ENCODE measurements around the gene CFAP97D1.
"Not testable (repeated sequence)": the region's sequence is repeated elsewhere in the genome, so short reads cannot be mapped to it uniquely, and the experiment has no call there.

Gene CFAP97D1

DNA sequence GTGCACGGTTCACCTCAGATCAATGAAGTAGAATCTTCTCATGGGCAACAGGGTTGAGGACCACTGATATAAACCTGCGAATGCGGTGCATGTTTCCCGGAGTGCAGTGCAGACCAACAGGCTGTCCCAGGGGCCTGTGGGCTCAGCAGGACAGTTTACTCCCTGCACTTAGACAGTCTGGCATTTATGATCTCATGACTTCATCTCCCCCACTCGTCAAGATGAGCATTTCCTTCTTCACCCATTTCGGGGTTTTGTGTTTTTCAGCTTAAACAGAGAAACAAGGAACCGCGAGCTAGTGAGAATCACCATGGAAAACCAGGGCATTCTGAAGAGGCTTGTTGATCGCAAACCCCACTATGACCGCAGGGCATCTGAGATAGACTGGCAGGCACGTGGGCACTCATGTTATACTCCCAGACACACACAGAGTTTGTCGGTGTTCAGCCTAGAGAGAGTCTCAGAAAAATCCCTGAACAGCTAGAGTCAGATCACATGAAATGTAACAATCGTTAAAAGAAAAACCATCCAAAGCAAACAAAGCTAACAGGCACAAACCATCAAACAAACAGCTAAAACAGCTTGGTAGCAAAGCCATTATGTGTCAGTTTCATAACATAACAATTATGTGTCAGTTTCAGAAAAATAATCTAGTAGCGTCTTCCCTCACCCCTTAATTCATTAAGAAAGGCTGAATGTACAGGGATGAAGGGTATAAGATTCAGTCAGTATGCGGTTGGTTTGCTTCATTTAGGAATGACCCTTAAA is 2.9 kb downstream of the CFAP97D1 start:
- no peak for DNase-seq (ENCODE audit: low read depth)
- H3K9ac ChIP-seq (ENCODE audit: low read length), result no peak overlapping the region
- H3K36me3 ChIP-seq (ENCODE audit: control insufficient read depth, insufficient read depth, low read length, severe bottlenecking), result no peaks in the 10 kb centered on the region

DNA sequence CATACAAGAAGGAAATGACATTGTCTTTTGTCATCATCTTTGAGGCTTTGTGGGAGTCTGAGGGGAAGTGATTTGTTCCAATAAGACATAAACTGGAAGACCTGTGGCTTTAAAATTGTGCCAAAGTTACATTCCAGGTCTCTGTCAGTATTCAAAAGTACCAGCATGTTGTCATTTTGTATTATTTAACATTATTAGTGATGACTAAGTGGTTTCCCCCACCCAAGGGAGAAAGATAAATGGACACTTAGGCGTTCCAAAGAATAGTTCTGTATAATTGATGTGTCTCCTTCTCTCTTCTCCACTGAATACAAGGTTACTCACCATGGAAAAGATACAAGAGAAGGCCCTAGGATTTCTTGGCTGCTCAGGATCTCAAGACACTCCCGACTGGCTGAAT is 3.8 kb downstream of the CFAP97D1 start:
- H3K4me1 ChIP-seq (ENCODE audit: control insufficient read depth, insufficient read depth, low read length), result peaks cover 16% of the 10 kb centered on the region
- DNase-seq (ENCODE audit: low read depth), result no peak
- H3K4me3 ChIP-seq (ENCODE audit: low read length), result no peak overlapping the region
- H3K27me3 ChIP-seq (replicated peaks; ENCODE audit: control insufficient read depth, insufficient read depth, low read length), result no peaks in the 10 kb centered on the region
- H3K9me3 ChIP-seq (ENCODE audit: control insufficient read depth, low read length), result no peaks in the 10 kb centered on the region
- H3K36me3 ChIP-seq (ENCODE audit: control insufficient read depth, insufficient read depth, low read length, severe bottlenecking), result no peaks in the 10 kb centered on the region
- H3K9ac ChIP-seq (ENCODE audit: low read length), result no peak overlapping the region

More for the DNA sequence above, 2.9 kb downstream of the CFAP97D1 start:
- no peaks in the 10 kb centered on the region for H3K27me3 ChIP-seq (replicated peaks; ENCODE audit: control insufficient read depth, insufficient read depth, low read length)
- no peak overlapping the region for H3K4me3 ChIP-seq (ENCODE audit: low read length)
- peaks cover 16% of the 10 kb centered on the region for H3K4me1 ChIP-seq (ENCODE audit: control insufficient read depth, insufficient read depth, low read length)
- no peaks in the 10 kb centered on the region for H3K9me3 ChIP-seq (ENCODE audit: control insufficient read depth, low read length)

DNA sequence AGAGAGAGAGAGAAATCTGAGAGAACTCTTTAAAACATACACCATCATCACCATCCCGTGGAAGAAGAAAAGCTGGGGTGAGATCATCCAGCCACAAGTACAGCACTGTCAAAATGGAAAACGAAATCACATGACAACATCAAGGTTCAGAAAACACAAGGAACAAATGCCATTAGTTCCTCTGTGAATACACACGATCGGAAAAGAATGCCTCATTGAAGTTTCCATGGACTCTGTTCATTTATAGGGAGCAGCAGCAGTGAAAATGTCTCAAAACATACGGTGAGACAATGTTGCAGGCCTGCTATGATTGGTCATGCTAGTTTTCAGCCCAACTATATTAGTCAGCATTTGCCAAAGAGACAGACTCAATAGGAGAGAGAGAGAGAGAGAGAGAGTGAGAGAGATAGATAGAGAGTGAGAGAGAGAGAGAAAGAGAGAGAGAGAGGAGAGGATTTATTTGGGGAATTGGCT is 4.4 kb downstream of the CFAP97D1 start:
- Histone ChIP-seq H3K36me3 (ENCODE audit: control insufficient read depth, insufficient read depth, low read length, severe bottlenecking) (no peaks in the 10 kb centered on the region), H3K27me3 (replicated peaks; ENCODE audit: control insufficient read depth, insufficient read depth, low read length) (no peaks in the 10 kb centered on the region), H3K9ac (ENCODE audit: low read length) (no peak overlapping the region), H3K4me3 (ENCODE audit: low read length) (no peak overlapping the region), H3K9me3 (ENCODE audit: control insufficient read depth, low read length) (no peaks in the 10 kb centered on the region), H3K4me1 (ENCODE audit: control insufficient read depth, insufficient read depth, low read length) (peaks cover 16% of the 10 kb centered on the region)
- peak; percentile 35 for DNase-seq (ENCODE audit: low read depth)

DNA sequence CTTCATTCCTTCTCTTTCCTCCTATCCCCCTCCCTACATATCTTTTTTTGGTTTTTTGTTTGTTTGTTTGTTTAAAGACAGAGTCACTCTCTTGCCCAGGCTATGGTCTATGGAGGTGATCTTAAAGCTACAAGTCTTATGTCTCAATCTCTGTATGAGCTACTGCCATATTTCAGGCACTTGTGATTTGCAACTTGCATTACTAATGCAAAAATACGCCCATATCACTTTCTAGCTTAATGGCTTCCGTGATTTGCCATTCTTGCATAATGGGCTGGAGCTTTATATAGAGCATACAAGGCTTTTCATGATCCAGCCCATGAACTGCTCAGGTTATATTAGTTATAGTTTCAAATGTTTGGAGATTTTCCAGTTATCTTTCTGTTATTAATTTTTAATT is 7.5 kb downstream of the CFAP97D1 start:
- peak; percentile 19 for DNase-seq (ENCODE audit: low read depth)
- H3K9ac ChIP-seq (ENCODE audit: low read length), result no peak overlapping the region
- H3K27me3 ChIP-seq (replicated peaks; ENCODE audit: control insufficient read depth, insufficient read depth, low read length), result no peaks in the 10 kb centered on the region
- H3K4me1 ChIP-seq (ENCODE audit: control insufficient read depth, insufficient read depth, low read length), result peaks cover 16% of the 10 kb centered on the region
- H3K36me3 ChIP-seq (ENCODE audit: control insufficient read depth, insufficient read depth, low read length, severe bottlenecking), result no peaks in the 10 kb centered on the region
- H3K9me3 ChIP-seq (ENCODE audit: control insufficient read depth, low read length), result no peaks in the 10 kb centered on the region
- H3K4me3 ChIP-seq (ENCODE audit: low read length), result no peak overlapping the region

DNA sequence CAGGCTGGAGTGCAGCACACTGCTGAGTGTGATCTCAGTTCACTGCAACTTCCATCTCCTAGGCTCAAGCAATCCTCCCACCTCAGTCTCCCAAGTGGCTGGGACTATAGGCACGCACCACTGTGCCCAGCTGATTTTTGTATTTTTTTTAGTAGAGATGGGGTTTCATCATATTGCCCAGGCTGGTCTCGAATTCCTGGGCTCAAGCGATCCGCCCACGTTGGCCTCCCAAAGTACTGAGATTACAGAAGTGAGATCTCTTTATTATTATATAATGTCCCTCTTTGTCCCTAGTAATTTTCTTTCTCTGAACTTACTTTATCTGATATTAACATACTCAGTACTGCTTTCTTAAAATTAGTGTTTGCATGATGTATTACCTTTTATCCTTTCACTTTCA is 8.3 kb downstream of the CFAP97D1 start:
- Histone ChIP-seq H3K36me3 (ENCODE audit: control insufficient read depth, insufficient read depth, low read length, severe bottlenecking) (no peaks in the 10 kb centered on the region), H3K27me3 (replicated peaks; ENCODE audit: control insufficient read depth, insufficient read depth, low read length) (no peaks in the 10 kb centered on the region), H3K9ac (ENCODE audit: low read length) (no peak overlapping the region), H3K9me3 (ENCODE audit: control insufficient read depth, low read length) (no peaks in the 10 kb centered on the region), H3K4me3 (ENCODE audit: low read length) (no peak overlapping the region), H3K4me1 (ENCODE audit: control insufficient read depth, insufficient read depth, low read length) (peaks cover 16% of the 10 kb centered on the region)
- DNase-seq (ENCODE audit: low read depth), result no peak

DNA sequence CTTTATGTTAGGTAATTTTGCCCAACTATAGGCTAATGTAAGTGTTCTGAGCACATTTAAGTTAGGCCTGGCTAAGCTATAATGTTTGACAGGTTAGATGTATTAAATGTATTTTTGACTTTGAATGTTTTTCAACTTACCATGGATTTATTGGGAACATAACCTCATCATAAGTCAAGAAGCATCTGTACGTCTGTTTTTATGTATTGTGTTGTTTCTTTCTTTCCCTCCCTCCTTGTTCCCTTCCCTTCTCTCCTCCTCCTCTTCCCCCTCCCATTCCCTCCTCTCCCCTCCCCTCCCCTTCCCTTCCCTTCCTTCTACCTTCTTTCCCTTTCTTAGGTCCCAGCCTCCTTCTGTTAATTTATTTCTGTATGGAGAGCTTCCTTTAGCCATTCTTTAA is 9.2 kb downstream of the CFAP97D1 start:
- Histone ChIP-seq H3K36me3 (ENCODE audit: control insufficient read depth, insufficient read depth, low read length, severe bottlenecking) (no peaks in the 10 kb centered on the region), H3K27me3 (replicated peaks; ENCODE audit: control insufficient read depth, insufficient read depth, low read length) (no peaks in the 10 kb centered on the region), H3K4me3 (ENCODE audit: low read length) (no peak overlapping the region), H3K4me1 (ENCODE audit: control insufficient read depth, insufficient read depth, low read length) (peaks cover 8% of the 10 kb centered on the region), H3K9ac (ENCODE audit: low read length) (no peak overlapping the region), H3K9me3 (ENCODE audit: control insufficient read depth, low read length) (no peaks in the 10 kb centered on the region)
- DNase-seq (ENCODE audit: low read depth), result no peak

DNA sequence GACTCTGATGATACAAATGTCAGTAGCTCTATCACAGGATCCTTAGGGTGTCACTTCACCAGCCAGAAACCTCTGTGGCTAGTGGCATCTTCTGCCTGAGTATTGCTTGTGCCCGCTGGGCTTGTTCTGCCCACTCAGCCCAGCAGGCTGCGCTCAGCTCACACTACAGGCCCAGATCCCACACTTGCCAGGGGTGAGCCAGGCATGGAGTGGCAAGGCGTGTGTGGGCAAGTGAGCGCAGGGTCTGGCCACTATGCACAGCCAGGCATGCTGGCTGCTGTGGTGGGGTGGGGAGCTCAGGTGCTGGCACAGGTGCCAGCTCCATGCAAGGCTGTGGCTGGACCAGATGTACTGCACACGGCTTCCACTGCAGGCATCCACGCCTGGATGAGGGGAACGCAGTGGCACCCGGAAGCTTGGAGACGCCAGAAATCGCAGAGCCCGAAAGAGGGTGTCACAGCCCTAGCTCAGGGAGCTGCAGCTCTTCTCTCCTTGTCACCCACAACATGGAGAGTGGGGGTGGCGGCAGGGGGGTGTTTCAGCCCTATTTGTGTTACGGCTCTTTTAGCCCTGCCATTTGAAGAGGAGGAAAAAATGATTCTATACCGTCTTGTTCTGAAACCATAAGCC is 10.2 kb downstream of the CFAP97D1 start:
- no peak for DNase-seq (ENCODE audit: low read depth)
- no peaks in the 10 kb centered on the region for H3K9me3 ChIP-seq (ENCODE audit: control insufficient read depth, low read length)

DNA sequence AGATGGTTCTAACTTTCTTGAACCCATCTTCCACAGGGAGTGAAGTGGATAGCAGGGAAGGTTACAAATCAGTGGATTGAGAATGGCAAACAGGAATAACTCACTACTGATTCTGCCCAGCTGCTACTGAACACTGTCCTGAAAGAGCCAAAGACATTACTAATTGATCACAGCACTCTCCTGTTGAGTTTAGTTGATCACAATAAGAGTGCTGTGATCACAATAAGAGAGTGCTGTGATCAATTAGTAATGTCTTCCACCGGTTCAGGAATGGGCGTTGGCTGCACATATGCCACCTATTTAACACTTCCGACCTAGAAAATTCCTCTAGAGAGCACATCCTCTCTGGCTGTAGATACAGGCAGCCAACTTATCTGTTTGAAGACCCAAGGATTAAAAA is 11.4 kb downstream of the CFAP97D1 start:
- H3K9me3 ChIP-seq (ENCODE audit: control insufficient read depth, low read length), result no peaks in the 10 kb centered on the region
- no peaks in the 10 kb centered on the region for H3K36me3 ChIP-seq (ENCODE audit: control insufficient read depth, insufficient read depth, low read length, severe bottlenecking)
- no peak overlapping the region for H3K4me3 ChIP-seq (ENCODE audit: low read length)
- peaks cover under 1% of the 10 kb centered on the region for H3K4me1 ChIP-seq (ENCODE audit: control insufficient read depth, insufficient read depth, low read length)
- DNase-seq (ENCODE audit: low read depth), result peak; percentile 24
- no peaks in the 10 kb centered on the region for H3K27me3 ChIP-seq (replicated peaks; ENCODE audit: control insufficient read depth, insufficient read depth, low read length)
- H3K9ac ChIP-seq (ENCODE audit: low read length), result no peak overlapping the region

More for the DNA sequence above, 10.2 kb downstream of the CFAP97D1 start:
- Histone ChIP-seq H3K36me3 (ENCODE audit: control insufficient read depth, insufficient read depth, low read length, severe bottlenecking) (no peaks in the 10 kb centered on the region), H3K27me3 (replicated peaks; ENCODE audit: control insufficient read depth, insufficient read depth, low read length) (no peaks in the 10 kb centered on the region), H3K4me3 (ENCODE audit: low read length) (no peak overlapping the region), H3K9ac (ENCODE audit: low read length) (no peak overlapping the region), H3K4me1 (ENCODE audit: control insufficient read depth, insufficient read depth, low read length) (peaks cover 5% of the 10 kb centered on the region)

DNA sequence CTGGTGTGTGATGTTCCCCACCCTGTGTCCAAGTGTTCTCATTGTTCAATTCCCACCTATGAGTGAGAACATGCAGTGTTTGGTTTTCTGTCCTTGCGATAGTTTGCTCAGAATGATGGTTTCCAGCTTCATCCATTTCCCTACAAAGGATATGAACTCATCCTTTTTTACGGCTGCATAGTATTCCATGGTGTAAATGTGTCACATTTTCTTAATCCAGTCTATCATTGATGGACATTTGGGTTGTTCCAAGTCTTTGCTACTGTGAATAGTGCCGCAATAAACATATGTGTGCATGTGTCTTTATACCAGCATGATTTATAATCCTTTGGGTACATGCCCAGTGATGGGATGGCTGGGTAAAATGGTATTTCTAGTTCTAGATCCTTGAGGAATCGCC is 12.4 kb downstream of the CFAP97D1 start:
- not testable (repeated sequence) for H3K4me3 ChIP-seq (ENCODE audit: low read length); H3K9ac ChIP-seq (ENCODE audit: low read length); H3K36me3 ChIP-seq (ENCODE audit: control insufficient read depth, insufficient read depth, low read length, severe bottlenecking); H3K27me3 ChIP-seq (replicated peaks; ENCODE audit: control insufficient read depth, insufficient read depth, low read length); DNase-seq (ENCODE audit: low read depth); H3K4me1 ChIP-seq (ENCODE audit: control insufficient read depth, insufficient read depth, low read length); H3K9me3 ChIP-seq (ENCODE audit: control insufficient read depth, low read length)

DNA sequence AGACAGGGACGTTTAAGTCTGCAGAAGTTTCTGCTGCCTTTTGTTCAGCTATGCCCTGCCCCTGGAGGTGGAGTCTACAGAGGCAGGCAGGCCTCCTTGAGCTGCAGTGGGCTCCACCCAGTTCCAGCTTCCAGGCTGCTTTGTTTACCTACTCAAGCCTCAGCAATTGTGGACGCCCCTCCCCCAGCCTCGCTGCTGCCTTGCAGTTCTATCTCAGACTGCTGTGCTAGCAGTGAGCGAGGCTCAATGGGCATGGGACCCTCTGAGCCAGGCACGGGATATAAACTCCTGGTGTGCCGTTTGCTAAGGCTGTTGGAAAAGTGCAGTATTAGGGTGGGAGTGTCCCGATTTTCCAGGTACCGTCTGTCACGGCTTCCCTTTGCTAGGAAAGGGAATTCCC is 17.8 kb downstream of the CFAP97D1 start:
- H3K4me3 ChIP-seq (ENCODE audit: low read length); DNase-seq (ENCODE audit: low read depth); H3K27me3 ChIP-seq (replicated peaks; ENCODE audit: control insufficient read depth, insufficient read depth, low read length); H3K9ac ChIP-seq (ENCODE audit: low read length); H3K36me3 ChIP-seq (ENCODE audit: control insufficient read depth, insufficient read depth, low read length, severe bottlenecking); H3K4me1 ChIP-seq (ENCODE audit: control insufficient read depth, insufficient read depth, low read length); H3K9me3 ChIP-seq (ENCODE audit: control insufficient read depth, low read length): not testable (repeated sequence)

DNA sequence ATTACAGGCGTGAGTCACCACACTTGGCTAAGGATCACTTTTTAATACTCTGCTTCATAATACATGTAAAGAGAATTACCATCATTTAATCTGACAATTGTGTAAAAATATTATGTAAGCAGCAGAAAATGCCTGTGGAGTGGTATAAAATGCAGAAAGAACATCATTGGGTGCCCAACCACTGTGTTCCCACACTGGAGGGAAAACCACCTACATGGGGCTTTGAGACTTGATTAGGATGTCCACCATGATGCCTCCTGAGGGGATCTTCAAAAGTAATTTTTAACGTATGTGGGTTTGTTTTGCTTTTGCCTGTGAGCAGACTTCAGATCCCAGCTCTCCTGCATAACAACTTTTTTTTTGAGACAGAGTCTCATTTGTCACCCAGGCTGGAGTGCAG is 18.8 kb downstream of the CFAP97D1 start:
- H3K4me3 ChIP-seq (ENCODE audit: low read length), result no peak overlapping the region
- H3K36me3 ChIP-seq (ENCODE audit: control insufficient read depth, insufficient read depth, low read length, severe bottlenecking), result peaks cover 8% of the 10 kb centered on the region
- no peaks in the 10 kb centered on the region for H3K4me1 ChIP-seq (ENCODE audit: control insufficient read depth, insufficient read depth, low read length)
- no peak for DNase-seq (ENCODE audit: low read depth)
- no peaks in the 10 kb centered on the region for H3K27me3 ChIP-seq (replicated peaks; ENCODE audit: control insufficient read depth, insufficient read depth, low read length)
- H3K9ac ChIP-seq (ENCODE audit: low read length), result no peak overlapping the region
- no peaks in the 10 kb centered on the region for H3K9me3 ChIP-seq (ENCODE audit: control insufficient read depth, low read length)
